ENCODE results near the gene ZNF358. TPM values are rescaled to one million over a fixed set of nuclear protein-coding genes. Genes with fewer than 3 reads are reported as not detected.
A peak's percentile ranks its signal among the peaks of the same experiment; 100 is the strongest.

ZNF358 gene
- polyA plus RNA-seq, 3 donors, result 21.4 to 62.9 (median 49.1) TPM

- WGBS, 3 donors, result 87 to 92% (median 89%) methylated on average over 5 of the region's 5 CpGs
These were observed 1.9 kb upstream of the ZNF358 start for GRCh38 chr19:7513809-7514642.

GRCh38 chr19:7515110-7515644 lies 726 bp upstream of the ZNF358 start:
- 66 to 72% (median 69%) methylated on average over 13 of the region's 13 CpGs for WGBS, 3 donors
- H3K27ac ChIP-seq (ENCODE audit: low read depth, low read length), result peak overlapping the region; percentile 28

More at GRCh38 chr19:7513809-7514642, 1.9 kb upstream of the ZNF358 start:
- no peak overlapping the region for H3K27ac ChIP-seq (ENCODE audit: low read depth, low read length)

GRCh38 chr19:7516333-7516732 lies 430 bp downstream of the ZNF358 start:
- H3K27ac ChIP-seq (ENCODE audit: low read depth, low read length), result no peak overlapping the region
- WGBS, 3 donors, result 1 to 2% (median 1%) methylated on average over 12 to 25 of the region's 28 CpGs

DNA sequence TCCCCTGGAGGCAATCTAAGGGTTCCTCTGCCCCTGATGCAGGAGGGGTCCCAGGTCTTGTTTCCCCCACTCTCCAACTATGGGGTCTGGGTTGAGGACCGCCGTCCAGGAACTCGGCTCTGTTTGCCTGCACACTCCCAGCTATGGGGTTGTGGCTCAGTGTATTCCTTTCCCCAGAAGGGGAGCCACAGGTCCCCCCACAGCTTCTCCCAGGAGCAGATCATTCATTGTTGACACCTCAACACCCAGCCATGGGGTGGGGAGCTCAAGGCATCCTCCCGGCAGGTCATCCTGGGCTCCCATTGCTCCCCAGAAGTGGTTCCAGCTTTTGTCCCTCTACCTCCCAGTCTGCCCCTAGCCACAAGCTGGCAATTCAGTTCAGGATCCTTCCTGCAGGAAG lies 975 bp downstream of the ZNF358 start:
- no peak overlapping the region for H3K27ac ChIP-seq (ENCODE audit: low read depth, low read length)
- WGBS, 3 donors, result 48 to 65% (median 51%) methylated on average over 4 of the region's 4 CpGs

DNA sequence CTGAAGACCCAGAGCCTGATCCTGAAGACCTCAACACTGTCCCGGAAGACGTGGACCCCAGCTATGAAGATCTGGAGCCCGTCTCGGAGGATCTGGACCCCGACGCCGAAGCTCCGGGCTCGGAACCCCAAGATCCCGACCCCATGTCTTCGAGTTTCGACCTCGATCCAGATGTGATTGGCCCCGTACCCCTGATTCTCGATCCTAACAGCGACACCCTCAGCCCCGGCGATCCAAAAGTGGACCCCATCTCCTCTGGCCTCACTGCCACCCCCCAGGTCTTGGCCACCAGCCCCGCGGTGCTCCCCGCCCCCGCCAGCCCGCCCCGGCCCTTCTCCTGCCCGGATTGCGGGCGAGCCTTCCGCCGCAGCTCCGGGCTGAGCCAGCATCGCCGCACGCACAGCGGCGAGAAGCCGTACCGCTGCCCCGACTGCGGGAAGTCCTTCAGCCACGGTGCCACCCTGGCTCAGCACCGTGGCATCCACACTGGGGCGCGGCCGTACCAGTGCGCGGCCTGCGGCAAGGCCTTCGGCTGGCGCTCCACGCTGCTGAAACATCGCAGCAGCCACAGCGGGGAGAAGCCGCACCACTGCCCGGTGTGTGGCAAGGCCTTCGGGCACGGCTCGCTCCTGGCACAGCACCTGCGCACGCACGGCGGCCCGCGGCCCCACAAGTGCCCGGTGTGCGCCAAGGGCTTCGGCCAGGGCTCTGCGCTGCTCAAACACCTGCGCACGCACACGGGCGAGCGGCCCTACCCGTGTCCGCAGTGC lies 3.6 kb downstream of the ZNF358 start:
- 96 to 98% (median 97%) methylated on average over 74 of the region's 74 CpGs for WGBS, 3 donors
- no peak overlapping the region for H3K27ac ChIP-seq (ENCODE audit: low read depth, low read length)

DNA sequence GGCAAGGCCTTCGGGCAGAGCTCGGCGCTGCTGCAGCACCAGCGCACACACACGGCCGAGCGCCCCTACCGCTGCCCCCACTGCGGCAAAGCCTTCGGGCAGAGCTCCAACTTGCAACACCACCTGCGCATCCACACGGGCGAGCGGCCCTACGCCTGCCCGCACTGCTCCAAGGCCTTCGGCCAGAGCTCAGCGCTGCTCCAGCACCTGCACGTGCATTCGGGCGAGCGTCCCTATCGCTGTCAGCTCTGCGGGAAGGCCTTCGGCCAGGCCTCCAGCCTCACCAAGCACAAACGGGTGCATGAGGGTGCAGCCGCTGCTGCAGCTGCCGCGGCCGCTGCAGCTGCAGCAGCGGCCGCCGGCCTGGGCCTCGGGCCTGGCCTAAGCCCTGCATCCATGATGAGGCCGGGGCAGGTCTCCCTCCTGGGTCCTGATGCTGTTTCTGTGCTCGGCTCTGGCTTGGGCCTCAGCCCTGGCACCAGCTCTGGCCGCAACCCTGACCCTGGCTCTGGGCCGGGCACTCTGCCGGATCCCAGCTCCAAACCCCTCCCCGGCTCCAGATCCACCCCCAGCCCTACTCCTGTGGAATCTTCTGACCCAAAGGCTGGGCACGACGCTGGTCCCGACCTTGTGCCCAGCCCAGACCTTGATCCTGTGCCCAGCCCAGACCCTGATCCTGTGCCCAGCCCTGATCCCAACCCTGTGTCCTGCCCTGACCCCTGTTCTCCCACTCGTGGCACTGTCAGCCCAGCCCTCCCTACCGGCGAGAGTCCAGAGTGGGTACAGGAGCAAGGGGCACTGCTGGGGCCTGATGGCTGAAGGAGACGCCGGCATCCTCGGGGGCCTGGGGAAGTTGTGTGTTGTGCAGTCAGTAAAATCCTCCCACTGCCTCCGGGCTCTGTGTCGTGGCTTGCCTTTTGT lies 4.5 kb downstream of the ZNF358 start:
- H3K27ac ChIP-seq (ENCODE audit: low read depth, low read length), result no peak overlapping the region
- 84 to 90% (median 89%) methylated on average over 50 to 51 of the region's 51 CpGs for WGBS, 3 donors

GRCh38 chr19:7521551-7522071 lies 5.7 kb downstream of the ZNF358 start:
- H3K27ac ChIP-seq (ENCODE audit: low read depth, low read length), result no peak overlapping the region

DNA sequence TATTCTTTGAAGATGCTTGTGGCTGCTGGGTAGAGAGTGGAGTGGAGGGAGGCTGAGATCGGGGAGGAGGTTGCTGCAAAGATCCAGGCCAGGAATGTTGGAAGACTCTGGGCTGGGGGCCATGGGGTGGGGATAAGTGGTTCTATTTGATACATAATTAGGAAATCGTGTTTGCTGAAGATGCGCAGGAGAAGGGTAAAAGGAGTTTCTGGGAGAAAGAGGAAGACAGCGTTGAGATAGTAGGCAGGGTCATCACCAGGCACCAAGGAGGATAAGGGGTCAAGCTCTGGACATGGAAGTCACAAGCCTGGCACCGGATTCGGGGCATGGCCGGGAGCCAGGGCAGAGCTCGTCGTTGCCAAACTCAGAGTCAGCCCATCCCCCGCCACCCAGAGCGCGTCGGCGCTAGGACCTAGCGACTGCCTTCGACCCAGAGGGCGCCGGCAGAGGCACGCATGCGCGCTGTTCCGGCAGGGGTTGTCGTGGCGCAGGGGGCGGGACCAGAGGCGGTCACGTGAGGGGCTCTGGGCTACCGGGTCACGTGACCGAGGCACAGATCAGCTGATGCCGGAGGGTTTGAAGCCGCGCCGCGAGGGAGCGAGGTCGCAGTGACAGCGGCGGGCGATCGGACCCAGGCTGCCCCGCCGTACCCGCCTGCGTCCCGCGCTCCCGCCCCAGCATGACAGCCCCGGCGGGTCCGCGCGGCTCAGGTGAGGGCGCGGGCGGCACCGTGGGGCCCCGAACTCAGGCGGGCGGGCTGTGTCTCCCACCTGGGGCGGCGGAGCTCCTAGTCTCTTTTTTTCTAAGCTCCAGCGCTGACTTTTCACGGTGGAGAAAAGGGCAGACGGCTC lies 6.4 kb downstream of the ZNF358 start, which contains the start of gene MCOLN1:
MCOLN1 (plus strand) TSS at position 553 of the 851 bp plus-strand sequence; CDS start at position 680, 127 bp downstream.
- H3K27ac ChIP-seq (ENCODE audit: low read depth, low read length), result no peak within 1 kb of the TSS
- 0 to 1% (median 1%) methylated on average over 62 to 65 of the region's 65 CpGs for WGBS, 3 donors

More at GRCh38 chr19:7521551-7522071, 5.7 kb downstream of the ZNF358 start:
- WGBS, 3 donors, result 45 to 58% (median 50%) methylated on average over 10 of the region's 10 CpGs

DNA sequence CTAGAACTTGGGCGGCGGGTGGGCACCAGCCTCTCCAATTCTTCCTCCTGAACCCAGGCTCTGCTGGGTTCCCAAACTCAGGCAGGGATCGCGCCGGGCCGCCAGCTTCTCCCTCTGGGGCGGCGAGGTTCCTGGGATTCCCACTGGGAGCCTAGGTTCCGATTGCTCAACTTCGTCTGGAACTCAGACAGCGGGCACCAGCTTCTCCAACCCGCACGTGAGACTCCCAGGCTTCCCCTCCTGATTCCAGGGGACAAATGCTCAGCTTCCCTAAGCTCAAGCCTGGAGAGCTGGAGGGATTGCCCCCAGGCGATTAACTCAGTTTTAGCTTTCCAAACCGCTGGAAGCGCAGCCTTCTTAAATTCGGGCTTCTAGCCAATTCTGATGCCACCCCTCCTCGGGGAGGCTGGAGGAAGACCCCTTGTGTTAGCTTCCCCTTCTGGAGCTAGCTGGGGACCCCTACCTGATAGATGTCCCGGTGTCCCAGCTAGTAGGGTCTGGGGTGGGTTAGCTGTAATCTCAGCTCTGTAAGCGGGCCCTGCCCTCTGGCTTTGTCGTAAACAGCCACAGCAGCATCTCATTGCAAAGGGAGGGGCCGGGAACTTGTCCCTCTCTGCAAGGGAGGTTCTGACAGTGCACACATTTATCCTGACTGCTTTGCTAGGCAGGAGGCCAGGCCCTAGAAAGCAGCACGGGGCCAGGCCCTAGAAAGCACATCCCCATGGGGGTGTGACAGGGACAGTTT lies 7.2 kb downstream of the ZNF358 start:
- no peak overlapping the region for H3K27ac ChIP-seq (ENCODE audit: low read depth, low read length)
- WGBS, 3 donors, result 6 to 8% (median 6%) methylated on average over 23 of the region's 23 CpGs

- whole genome bisulfite sequencing, 3 donors, result 89 to 94% (median 90%) methylated on average over 5 of the region's 5 CpGs
- no peak overlapping the region for H3K27ac ChIP-seq (ENCODE audit: low read depth, low read length)
These were observed 8.6 kb downstream of the ZNF358 start for GRCh38 chr19:7524523-7524922.

DNA sequence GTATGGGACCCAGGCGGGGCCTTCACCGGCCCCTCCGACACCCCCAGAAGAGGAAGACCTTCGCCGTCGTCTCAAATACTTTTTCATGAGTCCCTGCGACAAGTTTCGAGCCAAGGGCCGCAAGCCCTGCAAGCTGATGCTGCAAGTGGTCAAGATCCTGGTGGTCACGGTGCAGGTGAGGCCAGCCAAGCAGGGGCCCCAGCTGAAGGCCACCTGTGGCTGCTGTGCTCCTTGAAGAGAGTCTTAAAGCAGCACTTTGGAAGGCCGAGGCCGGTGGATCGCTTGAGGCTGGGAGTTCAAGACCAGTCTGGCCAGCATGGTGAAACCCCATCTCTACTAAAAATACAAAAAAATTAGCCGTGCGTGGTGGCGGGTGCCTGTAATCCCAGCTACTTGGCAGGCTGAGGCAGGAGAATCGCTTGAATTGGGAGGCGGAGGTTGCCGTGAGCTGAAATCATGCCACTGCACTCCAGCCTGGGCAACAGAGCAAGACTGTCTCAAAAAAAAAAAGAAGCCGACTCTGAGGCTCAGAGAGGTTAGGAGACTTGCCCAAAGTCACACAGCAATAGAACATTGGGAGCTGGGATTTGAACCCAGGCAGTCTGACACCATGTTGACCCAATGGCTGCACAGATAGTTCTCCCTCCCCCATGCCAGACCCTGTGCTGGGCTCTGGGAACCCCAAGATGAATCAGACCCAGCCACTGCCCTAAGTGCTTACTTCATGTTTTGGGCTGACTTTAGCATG lies 9.3 kb downstream of the ZNF358 start:
- 93 to 98% (median 94%) methylated on average over 19 to 20 of the region's 20 CpGs for WGBS, 3 donors
- H3K27ac ChIP-seq (ENCODE audit: low read depth, low read length), result no peak overlapping the region

GRCh38 chr19:7526059-7526929 lies 10.4 kb downstream of the ZNF358 start:
- H3K27ac ChIP-seq (ENCODE audit: low read depth, low read length), result no peak overlapping the region
- WGBS, 3 donors, result 84 to 92% (median 90%) methylated on average over 27 to 31 of the region's 31 CpGs

- WGBS, 3 donors, result 62 to 78% (median 71%) methylated on average over 24 to 25 of the region's 25 CpGs
- H3K27ac ChIP-seq (ENCODE audit: low read depth, low read length), result no peak overlapping the region
These were observed 11.8 kb downstream of the ZNF358 start for GRCh38 chr19:7527516-7528191.

GRCh38 chr19:7528192-7528519 lies 12.3 kb downstream of the ZNF358 start:
- 86 to 94% (median 89%) methylated on average over 7 of the region's 7 CpGs for WGBS, 3 donors
- no peak overlapping the region for H3K27ac ChIP-seq (ENCODE audit: low read depth, low read length)

Data from adipose tissue (tissue), 3 donors.